Transverse colon (tissue), 4 donors: ENCODE measurements around the gene CEP63.

Experiments used
- CTCF ChIP-seq, 5 experiments: fragments of 200-600 bp in 3 of 5; fragments of 450-650 bp in 2 of 5; sonication (generic) in 3 of 5; IDR thresholded peaks; 1 replicate in 2 of 5; 2 replicates in 3 of 5; pipeline ENCODE4 v1.5.1; 2016 to 2017; ENCODE audit warnings: antibody characterized with exemption in 5 of 5, inconsistent platforms in 3 of 5, mild to moderate bottlenecking in 2 of 5, moderate library complexity in 1 of 5
- EP300 ChIP-seq: sonication (generic); formaldehyde crosslinking; IDR thresholded peaks from one replicate; pipeline ENCODE4 v1.6.1; 2017; ENCODE audit warnings: antibody characterized with exemption, low read depth
- POLR2A ChIP-seq: fragments of 450-650 bp; IDR thresholded peaks from one replicate; pipeline ENCODE4 v1.6.1; 2016; ENCODE audit warnings: antibody characterized with exemption, mild to moderate bottlenecking, moderate library complexity
- POLR2AphosphoS5 ChIP-seq, 3 donors: sonication (generic); formaldehyde crosslinking; IDR thresholded peaks; one replicate each; pipeline ENCODE4 v1.6.1; 2016; ENCODE audit warnings: antibody characterized with exemption in 3 of 3

GRCh38 chr3:134504132-134504531, 18.3 kb downstream of the CEP63 start:
- TF ChIP-seq CTCF (IDR thresholded peaks at IDR 0.05) (no peak), POLR2AphosphoS5 (IDR thresholded peaks at IDR 0.05) (no peak), POLR2A (no peak), EP300 (no peak)
